Right ventricle myocardium inferior (tissue), 1 donor: ENCODE data around the gene PMEPA1. TPM values are rescaled to one million over a fixed set of nuclear protein-coding genes. Genes with fewer than 3 reads are reported as not detected.

Experiments
- ATAC-seq: fragments of 200-7000 bp; cut with Tn5 transposase; one replicate; pipeline ENCODE4 v1.9.1; 2020; ENCODE audit warnings: mild to moderate bottlenecking, moderate library complexity
- DNase-seq: peaks from one replicate; pipeline ENCODE4 v3.0.0; 2021; ENCODE audit errors: missing footprints
- intact Hi-C: fragments of 100-400 bp; cut with DNase I; formaldehyde crosslinking; loops from one replicate; pipeline ENCODE4 v1.11.0; 2022
- total RNA-seq: library from RNA; stranded (reverse); fragmentation: NEBNext Ultra II Directional; extraction: Animal tissue kit (Norgen Biotek cat#: 25700); gene quantifications from one replicate; pipeline ENCODE4 v1.2.1, GENCODE V29; 2021
- donor health status: DM: no; HTN: yes; CAD: no; lungs with severe emphysema.

Gene PMEPA1
- total RNA-seq, 1 donor from 2014 or later = 23.9 TPM

DNA sequence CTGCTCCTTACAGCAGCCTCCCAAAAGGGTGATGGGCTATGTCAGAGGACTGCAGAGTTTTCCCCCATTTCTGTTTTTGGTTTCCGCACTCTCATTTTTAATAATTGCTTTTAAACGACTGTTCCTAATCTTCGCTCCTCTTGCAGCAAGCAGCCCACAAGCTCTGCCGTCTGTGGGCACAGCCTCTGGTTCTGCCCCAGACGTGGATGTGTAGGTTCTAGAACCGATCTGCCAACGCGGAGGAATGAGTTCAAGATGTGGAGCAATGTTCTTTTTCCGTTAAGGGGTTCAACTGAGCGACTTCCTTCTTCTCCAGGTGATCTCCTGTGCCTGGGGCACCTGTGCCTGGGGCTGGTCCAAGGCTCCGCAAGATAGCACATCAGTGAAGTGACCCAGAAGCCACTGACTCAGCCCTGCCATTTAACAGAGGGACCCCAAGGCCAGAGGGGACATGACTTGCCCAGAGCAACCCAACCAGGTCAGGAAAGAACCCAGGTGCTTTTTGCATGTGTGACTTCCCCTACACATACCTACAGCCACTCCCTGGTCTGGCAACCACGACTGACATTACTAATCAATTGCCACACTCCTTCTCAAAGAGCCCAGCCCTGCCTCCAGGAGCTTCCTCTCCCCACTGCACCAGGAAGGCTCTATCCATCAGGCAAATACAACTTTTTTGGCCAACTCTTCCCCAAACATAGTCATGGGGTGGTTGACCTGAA lies 22.7 kb downstream of the PMEPA1 start:
- intact Hi-C loops = no loop called here
- no peak for DNase-seq
- ATAC-seq = no peak

DNA sequence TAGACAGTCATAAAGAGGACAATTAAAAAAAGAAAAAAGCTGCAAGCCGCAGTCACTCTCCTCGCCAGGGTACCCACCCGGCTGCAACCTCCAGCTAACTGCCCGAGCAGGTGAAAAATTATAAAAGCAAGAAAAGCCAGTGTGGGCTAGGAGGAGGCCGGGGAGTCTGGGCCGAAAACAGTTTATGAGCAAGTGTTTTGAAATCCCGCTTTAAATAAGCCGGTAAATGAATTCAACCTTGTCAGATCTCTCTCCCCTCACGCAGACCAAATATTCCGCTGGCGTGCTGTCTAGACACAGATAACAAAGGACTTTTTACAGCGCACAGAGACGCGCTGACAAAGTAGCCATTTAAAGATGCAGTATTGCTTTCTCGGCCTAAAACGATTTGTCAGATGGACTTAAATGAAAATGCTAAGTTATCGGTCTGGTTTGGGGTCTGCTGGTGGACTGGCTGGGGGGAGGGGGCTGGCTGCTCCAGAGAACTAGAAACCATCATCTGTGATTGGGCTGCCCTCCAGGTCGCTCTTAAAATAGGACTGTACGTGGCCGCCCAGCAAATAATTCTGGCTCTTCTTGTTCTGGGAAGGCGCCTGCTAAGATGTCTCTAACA lies 24.6 kb downstream of the PMEPA1 start:
- ATAC-seq (peak; percentile 58), DNase-seq (no peak)
- intact Hi-C loops = no loop called here

DNA sequence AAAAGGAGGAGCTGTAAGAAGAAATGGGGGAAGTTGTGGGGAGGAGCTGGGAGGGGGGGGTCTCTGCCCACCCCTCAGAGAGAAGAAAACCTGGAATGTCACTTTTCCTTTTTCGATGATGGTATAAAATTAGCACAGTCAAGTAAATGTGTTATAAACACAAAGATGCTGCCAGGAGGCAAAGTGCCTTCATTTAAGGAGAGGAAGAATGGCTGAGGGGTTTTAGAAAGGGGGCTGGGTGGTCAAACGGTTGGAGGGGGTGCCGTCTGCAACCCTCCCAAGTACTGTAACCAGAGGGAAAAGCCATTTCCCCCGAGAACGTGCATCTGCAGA lies 25.0 kb downstream of the PMEPA1 start:
- no peak for DNase-seq
- no peak for ATAC-seq
- intact Hi-C loops = loop anchor here (5.0 kb wide), 1 partner anchor 123 kb away; no protein-coding TSS in a partner anchor

DNA sequence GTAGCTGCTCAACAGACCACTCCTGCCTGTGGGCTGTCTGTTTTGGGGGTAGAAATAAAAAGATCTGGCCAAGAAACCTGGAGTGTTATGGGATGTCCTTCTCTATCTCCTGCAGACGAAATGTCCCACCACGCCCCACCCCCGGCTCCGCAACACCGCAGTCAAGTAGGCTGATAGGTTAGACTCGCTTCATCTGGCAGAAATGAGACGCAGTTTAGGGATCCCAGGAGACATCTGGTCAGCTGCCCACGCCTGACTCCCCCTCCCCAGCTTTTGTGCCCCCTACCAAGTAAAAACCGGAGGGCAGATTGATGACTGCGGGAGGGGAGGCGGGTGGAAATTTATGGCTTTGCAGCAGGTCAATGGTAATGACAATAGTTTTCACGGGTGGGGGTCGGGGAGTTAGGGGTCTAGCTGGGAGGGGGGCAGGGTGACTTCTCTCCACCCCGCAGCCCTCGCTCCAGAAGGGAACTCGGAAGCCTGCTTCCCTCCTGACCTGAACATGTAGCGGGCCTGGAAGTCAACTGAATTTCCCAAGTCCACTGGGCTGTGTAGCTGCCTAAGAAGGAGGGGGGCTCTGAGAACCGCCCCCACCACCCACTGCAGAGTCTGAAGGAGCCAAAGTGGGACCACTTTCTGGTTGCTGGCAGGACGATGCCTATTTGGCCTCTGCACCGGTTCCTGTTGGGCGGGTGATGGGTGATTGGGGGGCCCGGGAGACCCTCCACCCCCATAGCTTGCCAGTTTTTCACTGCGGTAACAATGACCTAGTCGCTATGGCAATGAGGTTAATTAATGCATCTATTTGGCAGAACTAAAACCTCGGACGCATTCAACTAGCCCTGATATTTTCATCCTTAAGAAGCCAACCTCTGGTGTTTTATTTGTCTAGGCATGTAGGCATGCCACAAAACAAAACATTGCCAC lies 25.7 kb downstream of the PMEPA1 start:
- intact Hi-C loops = loop anchor here (5.0 kb wide), 1 partner anchor 123 kb away; no protein-coding TSS in a partner anchor
- DNase-seq = no peak
- ATAC-seq = no peak

DNA sequence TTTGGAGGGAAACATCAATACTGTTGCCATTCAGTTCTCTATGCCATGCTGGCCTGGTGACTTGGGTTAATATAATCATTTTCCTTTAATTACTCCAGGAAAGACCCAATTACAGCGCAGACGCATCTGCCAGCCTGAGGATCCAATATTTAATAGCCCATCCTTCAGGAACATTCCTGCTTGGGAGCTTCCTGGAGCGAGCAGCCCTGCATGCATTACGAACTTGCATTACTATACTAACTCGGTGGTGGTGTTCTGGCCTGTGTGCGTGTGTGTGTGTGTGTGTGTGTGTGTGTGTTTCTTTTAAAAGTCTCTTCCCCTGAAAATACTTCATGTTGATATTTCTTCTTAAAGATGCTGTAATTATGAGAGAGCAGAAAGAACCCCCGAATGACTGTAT lies 26.5 kb downstream of the PMEPA1 start:
- DNase-seq (no peak), ATAC-seq (no peak)
- intact Hi-C loops = loop anchor here (5.0 kb wide), 1 partner anchor 124 kb away; no protein-coding TSS in a partner anchor

DNA sequence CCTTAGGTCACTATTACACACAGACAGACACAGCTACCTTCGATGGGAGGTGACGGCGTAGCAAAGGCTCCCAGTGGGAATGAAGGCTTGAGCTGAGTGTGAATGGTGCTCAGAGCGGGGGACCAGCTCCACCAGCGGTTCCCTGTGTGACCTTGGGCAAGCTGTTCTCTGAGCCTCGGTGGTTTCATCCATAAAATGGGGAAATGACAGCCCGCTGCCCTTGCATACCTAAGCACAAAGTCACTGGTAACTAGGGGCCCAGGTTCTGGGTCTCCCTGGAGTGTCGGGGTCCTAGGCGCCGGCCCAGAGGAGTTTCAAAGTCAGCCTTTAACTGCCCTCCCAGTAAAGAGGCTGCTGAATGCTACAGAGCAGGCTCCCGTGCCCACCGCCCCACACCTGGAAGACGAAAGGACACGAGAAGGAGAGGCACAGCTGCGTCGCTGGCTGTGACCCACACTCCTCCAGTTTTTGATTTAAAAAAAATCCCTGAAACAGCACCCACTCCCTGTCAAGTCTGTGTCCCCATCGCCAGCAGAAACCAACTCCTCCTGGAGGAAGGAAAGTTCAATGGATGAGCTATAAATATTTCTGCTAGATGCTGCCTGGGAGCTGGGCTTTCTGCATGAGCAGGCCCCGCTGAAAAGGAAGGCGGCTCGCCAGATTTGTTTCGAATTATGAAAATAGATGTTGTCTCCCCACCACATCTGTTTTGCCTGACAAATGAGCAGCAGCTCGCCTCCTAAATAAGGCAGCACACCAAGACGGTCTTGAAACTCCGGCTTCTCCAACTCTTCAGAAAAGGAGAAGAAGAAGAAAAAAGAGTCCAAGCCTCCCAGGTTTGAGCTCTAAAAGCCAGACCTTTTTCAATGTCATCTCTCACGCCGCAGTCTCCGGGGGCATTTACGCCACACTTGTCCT lies 27.4 kb downstream of the PMEPA1 start:
- intact Hi-C loops = loop anchor here (5.0 kb wide), 1 partner anchor 125 kb away; no protein-coding TSS in a partner anchor
- ATAC-seq (no peak), DNase-seq (no peak)

DNA sequence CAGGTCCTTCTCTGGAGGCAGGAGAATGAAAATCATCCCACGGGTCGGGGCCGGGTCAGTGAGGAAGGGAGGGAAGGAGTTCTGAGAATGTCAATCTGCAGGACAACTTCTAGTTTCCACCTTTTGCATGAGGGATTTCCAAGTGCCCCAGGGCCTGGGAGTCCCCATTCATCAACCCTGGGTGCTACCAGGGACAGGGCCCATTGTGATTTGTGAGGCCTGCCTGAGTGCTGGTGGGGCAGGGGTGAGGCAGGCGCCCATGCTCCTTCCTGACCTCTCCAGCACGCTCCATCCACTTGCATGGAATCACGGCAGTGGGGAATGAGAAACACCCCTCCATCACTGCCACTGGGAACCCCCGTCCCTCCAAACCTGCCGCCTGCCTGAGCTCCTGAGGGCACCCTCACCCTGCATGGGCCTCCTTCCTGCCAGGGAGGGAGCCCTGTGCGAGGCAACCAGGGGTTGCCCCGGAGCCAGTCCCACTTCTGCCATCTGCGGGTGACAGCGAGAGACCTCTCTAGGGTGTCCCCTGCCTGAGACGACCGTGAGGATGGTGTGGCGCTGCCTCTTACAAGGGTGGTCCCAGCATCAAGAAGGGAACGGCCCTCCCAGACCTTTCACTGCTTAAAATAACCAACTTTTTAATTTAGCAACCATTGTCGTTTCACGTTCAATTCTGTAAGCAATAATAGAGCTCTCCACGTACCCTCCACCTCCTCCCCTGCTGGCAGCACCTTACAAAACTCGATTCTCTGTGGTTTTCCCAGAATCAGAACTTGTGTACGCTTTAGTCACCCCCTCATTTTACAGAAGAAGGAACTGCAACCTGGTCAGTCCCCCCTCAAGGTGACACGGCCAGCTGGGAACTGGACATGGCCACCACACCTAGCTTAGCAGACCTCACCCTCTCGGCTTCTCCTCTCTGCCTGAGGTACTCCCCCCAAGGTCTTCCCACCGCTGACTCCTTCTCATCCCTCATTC lies 28.6 kb downstream of the PMEPA1 start:
- intact Hi-C loops = loop anchor here (5.0 kb wide), 1 partner anchor 126 kb away; no protein-coding TSS in a partner anchor
- no peak for DNase-seq
- ATAC-seq = no peak

DNA sequence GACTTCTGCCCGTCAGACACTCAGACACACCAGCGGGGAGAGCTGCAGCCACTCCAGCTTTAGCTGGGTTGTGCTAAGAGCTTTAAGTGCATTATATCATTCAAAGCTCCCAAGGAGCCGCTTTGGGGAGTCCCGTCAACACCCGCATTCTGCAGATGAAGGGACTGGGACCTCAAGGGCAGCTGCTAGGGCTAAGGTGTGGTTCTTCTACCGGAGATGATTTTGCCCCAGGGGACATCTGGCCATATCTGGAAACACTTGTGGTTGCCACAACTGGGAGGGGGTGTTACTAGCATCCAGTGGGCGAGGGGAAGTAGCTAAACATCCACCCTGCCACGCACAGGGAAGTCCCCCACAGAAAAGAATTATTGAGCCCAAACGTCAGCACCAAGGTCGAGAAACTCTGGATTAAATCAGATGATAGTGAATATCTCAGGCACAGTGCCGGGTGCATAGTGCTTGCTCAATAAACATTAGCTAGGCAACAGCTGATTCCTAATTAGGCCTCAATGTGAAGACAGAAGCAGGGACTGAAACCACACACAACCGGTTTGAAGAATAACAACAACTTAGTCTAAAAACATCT lies 29.6 kb downstream of the PMEPA1 start:
- no peak for ATAC-seq
- intact Hi-C loops = loop anchor here (5.0 kb wide), 1 partner anchor 127 kb away; no protein-coding TSS in a partner anchor
- DNase-seq = no peak

DNA sequence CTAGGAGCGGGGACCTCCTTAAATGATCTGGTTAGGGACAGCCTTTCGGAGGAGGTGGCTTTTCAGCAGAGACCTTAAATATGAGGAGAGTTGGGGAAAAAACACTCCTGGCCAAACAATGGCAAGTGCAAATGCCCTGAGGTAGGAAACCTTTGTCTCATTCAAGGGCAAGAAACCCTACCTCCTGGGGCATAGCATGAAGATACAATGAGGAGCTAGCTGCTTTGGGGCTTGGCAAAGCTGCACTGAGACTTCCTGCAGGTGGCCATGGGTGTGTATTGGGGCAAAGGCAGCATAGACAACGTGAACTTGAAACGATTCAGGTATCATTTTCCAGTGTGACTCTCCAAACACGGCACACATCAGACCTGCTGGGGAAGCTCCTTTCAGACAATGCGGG lies 30.7 kb downstream of the PMEPA1 start:
- no peak for DNase-seq
- intact Hi-C loops = no loop called here
- no peak for ATAC-seq

DNA sequence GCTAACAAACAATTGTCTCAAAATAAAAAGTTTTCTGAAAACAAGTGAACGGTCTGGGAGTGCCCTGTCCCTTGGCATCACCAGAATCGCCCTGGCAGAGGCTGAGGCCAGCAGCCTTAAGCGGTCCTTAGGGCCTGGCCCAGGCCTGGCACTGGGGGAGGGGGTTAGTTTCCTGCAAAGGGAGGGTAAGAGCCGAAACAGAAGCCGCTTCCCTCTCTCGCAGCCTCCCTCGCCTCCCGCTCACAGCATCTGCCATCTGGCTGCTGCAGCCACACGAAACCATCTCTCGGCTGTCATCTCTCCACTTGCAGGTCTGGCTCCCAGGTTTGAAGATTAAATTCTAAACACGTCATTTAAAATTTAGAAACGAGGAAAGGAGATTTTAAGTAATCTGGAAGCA lies 31.5 kb downstream of the PMEPA1 start:
- intact Hi-C loops = no loop called here
- ATAC-seq = peak; percentile 50
- DNase-seq = no peak

DNA sequence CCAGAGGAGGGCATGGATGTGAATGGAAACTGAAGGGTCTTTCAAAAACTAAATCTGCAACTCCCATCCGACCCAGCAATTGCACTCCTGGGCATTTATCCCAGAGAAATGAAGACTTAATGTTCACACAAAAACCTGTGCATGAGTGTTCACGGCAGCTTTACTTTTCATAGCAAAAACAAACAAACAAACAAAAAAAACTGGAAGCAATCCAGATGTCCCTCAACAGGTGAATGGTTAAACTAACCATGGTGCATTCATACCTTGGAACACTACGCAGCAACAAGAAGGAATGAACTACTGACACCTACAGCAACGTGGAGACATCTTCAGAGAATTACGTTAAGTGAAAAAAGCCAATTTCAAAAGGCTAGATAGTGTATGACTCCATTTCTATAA lies 32.2 kb downstream of the PMEPA1 start:
- intact Hi-C loops = no loop called here
- no peak for ATAC-seq
- no peak for DNase-seq

DNA sequence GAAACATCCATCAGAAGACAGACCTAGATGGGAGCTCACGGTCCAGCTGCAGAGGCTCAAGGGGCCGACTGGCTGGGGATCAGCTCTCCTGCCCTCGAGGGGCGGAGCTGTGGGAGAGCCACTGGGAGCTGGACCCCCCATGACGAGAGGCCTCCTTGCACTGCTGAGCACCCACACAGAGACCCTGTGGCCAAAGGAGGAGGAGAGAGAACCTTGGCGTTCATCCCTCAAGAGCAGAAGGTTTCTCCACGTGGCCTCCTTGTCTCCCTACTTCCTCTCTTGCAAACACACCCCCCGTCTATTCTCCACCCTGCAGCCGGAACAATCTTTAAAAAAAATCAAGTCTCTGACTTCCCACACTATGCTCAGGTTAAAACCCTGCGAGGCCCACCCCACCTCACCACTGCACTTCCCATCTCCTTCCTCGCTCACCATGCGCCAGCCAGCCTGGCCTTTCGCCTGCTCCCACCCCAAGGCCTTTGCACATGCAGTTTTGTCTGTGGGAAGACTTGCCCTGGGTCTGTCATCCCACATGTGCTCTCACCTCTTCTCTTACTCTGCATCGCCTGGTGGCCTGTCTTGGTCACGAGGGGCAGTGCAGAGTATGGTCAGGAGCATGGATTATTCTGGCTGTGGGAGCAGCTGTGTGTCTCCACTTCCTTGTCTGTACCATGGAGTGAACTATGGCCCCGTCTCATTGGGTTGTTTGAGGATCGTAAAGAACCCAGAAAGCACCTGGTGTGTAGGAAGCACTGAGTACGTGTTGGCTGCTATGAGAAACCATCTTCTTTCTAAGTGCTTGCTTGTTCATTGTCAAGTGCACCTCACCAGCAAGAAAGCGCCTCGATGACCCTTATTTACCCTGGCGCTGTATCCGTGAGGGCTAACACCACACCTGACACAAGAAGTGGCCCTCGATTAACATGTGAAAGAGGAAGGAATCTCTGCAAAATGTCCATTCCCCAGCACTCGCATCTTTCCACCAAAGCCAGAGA lies 32.9 kb downstream of the PMEPA1 start:
- DNase-seq (no peak), ATAC-seq (no peak)

DNA sequence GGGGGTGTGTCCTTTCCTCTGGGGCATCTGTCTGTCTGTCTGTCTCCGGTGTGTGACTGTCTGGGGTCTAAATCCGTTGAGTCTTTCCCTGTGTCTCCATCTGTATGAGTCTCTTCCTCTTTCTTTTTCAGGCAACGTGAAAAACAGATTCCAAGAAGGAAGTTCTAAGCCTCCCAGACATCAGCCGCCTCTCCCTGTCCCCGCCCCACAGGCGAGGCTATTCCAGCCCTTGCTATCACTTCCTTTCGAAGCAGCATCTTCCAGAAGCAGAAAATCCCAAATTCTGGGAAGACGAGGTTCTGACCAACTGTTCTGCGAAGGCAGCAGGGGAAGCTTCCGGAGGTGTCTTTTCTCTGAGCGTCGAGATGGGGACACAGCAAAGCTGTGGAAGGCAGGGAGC lies 34.0 kb downstream of the PMEPA1 start:
- DNase-seq (no peak), ATAC-seq (no peak)
- intact Hi-C loops = no loop called here

More for the DNA sequence above, 32.9 kb downstream of the PMEPA1 start:
- intact Hi-C loops = no loop called here

DNA sequence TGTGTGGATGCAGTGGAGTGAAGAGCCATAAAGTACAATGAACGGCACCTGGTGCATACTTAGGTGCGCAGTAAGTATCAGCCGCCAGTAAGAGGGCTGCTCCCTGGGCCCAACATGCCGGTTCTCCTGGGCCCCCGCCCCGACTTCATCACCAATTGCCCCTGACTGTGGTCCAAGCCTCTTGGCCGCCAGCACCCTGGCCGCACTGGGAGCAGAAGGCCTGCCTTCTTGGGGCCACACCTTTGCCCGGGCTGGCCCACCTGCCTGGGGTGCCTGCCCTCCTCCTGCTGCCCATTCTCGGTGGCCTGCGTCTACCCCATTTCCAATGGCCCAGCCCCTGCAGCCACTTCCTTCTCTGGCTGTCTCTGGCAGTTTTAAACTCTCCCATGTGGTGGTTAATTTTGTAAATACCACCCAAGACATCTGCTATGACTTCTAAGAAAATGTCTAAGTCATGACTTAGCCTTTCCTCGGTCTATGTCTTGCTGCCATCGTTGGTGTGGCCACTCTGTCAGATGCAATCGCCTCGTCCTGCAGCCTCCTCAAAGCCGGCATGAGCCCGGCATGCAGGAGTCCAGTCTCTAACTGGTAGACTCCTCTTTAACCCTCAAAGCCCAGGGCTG lies 36.8 kb downstream of the PMEPA1 start:
- ATAC-seq (no peak), DNase-seq (no peak)
- intact Hi-C loops = loop anchor here (5.0 kb wide), 1 partner anchor 34 kb away; no protein-coding TSS in a partner anchor

DNA sequence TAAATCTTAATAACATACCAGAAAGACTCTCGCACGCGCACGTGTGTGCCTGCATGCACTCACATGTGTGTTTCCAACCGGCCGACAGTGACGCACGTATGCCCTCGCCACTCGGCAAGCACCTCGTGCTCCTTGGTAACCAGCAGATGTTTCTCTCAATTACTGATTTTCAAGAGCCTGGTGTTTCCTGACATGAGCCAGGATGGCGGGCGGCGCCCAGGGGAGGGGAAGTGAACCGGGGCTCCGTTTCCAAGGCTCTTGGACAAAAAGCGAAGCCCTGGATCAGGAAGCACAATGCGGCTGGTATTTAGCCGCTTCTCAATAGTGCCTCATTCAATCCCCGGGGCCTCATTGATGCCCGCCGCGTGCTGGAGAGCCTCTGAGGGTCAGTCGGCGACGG lies 37.7 kb downstream of the PMEPA1 start:
- ATAC-seq (peak; percentile 83), DNase-seq (peak; percentile 86)
- intact Hi-C loops = loop anchor here (5.0 kb wide), 1 partner anchor 35 kb away; no protein-coding TSS in a partner anchor
